Lung (tissue), 12 donors: Measurements from ENCODE around the gene TMEM151B. TPM values are rescaled to one million over a fixed set of nuclear protein-coding genes. Genes with fewer than 3 reads are reported as not detected.

Experiments
- ATAC-seq: fragments of 200-7000 bp; cut with Tn5 transposase; one replicate; pipeline ENCODE4 v1.9.1; 2020; ENCODE audit warnings: moderate number of reproducible peaks; ENCODE audit not compliant: insufficient read depth, low FRiP score
- DNase-seq, 3 donors: peaks; one replicate each; pipeline ENCODE4 v3.0.0-alpha.2; 2013 to 2017
- H3K27ac ChIP-seq, 2 donors: one replicate each; pipeline ENCODE4 v1.5.1; 2013; ENCODE audit warnings: mild to moderate bottlenecking in 2 of 2, moderate library complexity in 2 of 2, control low read depth in 1 of 2, inconsistent platforms in 1 of 2, low read depth in 1 of 2, low read length in 1 of 2
- H3K27me3 ChIP-seq, 3 donors: one replicate each; pipeline ENCODE4 v1.5.1; 2013; ENCODE audit warnings: low read length in 2 of 3; ENCODE audit not compliant: control insufficient read depth in 3 of 3, insufficient read depth in 3 of 3
- H3K36me3 ChIP-seq, 4 donors: one replicate each; pipeline ENCODE4 v1.5.1; 2013; ENCODE audit warnings: low read length in 4 of 4, mild to moderate bottlenecking in 1 of 4, moderate library complexity in 1 of 4; ENCODE audit not compliant: control insufficient read depth in 4 of 4, insufficient read depth in 4 of 4
- H3K4me1 ChIP-seq, 5 donors: one replicate each; pipeline ENCODE4 v1.5.1; 2013; ENCODE audit warnings: low read length in 5 of 5, mild to moderate bottlenecking in 2 of 5, moderate library complexity in 1 of 5; ENCODE audit not compliant: control insufficient read depth in 5 of 5, insufficient read depth in 5 of 5
- H3K4me3 ChIP-seq: one replicate; pipeline ENCODE4 v1.5.1; 2013; ENCODE audit warnings: mild to moderate bottlenecking, control low read depth, moderate library complexity
- H3K9ac ChIP-seq, 2 donors: one replicate each; pipeline ENCODE4 v1.5.1; 2013; ENCODE audit warnings: low read length in 2 of 2, control low read depth in 1 of 2; ENCODE audit not compliant: insufficient read depth in 1 of 2
- H3K9me3 ChIP-seq, 4 donors: one replicate each; pipeline ENCODE4 v1.5.1; 2013; ENCODE audit warnings: low read length in 3 of 4, mild to moderate bottlenecking in 1 of 4, moderate library complexity in 1 of 4; ENCODE audit not compliant: control insufficient read depth in 4 of 4, insufficient read depth in 3 of 4
- WGBS, 2 donors: extraction: QIAGEN DNeasy Blood & Tissue Kit; methylation state at CpG; one replicate each; pipeline ENCODE4 v1.1.7; 2013; 5-methylcytosine and 5-hydroxymethylcytosine counted together
- polyA plus RNA-seq, 2 donors: library from polyadenylated mRNA; stranded (reverse); fragments of 200-250 nt; gene quantifications; one replicate each; pipeline ENCODE4 v1.2.1, GENCODE V29; 2013
- total RNA-seq, 2 donors: library from RNA; depleted of rRNA in 1 of 2; stranded (reverse); fragments of >200 nt in 1 of 2; gene quantifications; one replicate each; pipeline ENCODE4 v1.2.1, GENCODE V29; 2014 to 2021
- TF ChIP-seq, protein P1 (sequence below): IDR thresholded peaks from 2 replicates; pipeline ENCODE4 v1.5.1; 2012; ENCODE audit warnings: mild to moderate bottlenecking; ENCODE audit errors: control extremely low read depth, extremely low read depth
- donor health status: control.
- donor health status: control.
- donor health status: Bipolar disorder and iron deficiency.
- donor health status: healthy.
- donor health status: DM: yes; HTN: yes; CAD: no.

TMEM151B gene
- total and polyA plus RNA-seq, 4 donors: 0.02 to 0.21 (median 0.08) TPM

DNA sequence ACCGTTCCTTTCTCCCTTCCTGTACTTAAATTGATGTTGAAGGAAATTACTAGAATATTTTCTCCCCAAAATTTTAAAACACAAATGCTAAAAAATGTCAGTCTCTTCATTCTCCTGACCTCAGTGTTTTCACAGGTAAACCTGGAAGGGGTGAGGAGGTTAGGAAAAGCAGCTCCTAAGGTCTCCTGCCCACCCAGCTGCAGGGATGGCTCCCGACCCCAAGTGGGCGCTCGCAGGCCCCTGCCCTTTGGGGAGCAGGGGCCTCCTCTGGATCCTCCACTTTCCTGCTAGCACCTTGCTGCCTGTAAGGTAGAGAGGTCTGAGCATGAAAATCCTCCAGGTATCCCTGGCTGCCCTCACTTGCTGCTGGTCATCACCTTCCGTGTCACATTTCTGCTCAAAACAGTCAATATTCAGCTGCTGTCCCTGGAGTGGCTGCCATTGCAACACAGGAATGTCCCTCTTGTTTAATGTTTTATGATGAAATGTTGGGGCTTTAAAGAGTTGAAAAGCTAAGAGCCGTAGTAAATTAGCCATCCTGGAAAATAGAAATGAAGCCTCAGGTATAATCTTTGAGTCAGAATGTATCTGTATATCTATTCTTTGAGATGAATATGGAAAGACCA, 34.2 kb upstream of the TMEM151B start:
- Histone ChIP-seq H3K36me3 (peaks cover 0 to 12% (median 0%) of the 10 kb centered on the region in 4 donors), H3K4me1 (peaks cover 0 to 20% (median 7%) of the 10 kb centered on the region in 5 donors), H3K27me3 (no peaks in the 10 kb centered on the region), H3K9ac (no peak overlapping the region), H3K27ac (no peak overlapping the region), H3K9me3 (no peaks in the 10 kb centered on the region), H3K4me3 (no peak overlapping the region)
- ATAC-seq (no peak), DNase-seq (no peak)
- WGBS, 2 donors: 69 to 77% methylated on average over 6 of the region's 6 CpGs
- TF ChIP-seq, protein P1, sequence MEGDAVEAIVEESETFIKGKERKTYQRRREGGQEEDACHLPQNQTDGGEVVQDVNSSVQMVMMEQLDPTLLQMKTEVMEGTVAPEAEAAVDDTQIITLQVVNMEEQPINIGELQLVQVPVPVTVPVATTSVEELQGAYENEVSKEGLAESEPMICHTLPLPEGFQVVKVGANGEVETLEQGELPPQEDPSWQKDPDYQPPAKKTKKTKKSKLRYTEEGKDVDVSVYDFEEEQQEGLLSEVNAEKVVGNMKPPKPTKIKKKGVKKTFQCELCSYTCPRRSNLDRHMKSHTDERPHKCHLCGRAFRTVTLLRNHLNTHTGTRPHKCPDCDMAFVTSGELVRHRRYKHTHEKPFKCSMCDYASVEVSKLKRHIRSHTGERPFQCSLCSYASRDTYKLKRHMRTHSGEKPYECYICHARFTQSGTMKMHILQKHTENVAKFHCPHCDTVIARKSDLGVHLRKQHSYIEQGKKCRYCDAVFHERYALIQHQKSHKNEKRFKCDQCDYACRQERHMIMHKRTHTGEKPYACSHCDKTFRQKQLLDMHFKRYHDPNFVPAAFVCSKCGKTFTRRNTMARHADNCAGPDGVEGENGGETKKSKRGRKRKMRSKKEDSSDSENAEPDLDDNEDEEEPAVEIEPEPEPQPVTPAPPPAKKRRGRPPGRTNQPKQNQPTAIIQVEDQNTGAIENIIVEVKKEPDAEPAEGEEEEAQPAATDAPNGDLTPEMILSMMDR: no peak

DNA sequence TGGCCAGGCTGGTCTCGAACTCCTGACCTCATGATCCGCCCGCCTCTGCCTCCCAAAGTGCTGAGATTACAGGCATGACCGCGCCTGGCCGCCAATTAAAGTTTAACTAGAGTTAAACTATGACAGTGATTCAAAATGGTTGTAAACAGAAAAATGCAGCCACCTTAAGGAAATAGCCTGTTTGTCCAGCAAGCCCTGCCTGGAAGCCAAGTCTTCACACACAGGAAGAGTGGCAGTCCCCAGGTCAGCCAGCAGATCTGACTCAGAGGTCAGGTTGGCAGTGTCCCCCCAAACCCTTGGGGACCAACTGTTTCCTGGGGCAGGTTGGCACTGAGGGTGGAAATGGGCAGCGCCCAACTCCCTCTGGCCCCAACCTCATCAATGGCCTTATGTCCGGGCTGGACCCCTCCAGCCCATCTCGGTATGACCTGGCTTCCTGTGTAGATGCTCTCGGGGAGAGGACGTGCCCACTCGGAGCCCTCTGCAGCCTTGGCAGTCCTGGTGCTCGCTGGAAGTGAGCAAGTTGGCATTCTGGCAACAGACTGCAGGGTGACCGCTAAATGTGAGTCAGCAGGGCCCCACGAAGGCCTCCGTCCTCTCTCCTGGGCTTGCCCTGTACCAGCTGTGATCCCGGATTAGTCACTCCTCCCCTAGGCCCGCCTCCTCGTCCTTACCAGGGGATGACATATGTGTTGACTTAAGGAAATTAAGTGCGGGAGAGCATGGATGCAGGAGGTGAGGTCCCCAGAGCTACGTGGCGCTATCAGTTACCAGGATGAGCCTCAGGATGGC, 33.0 kb upstream of the TMEM151B start:
- Histone ChIP-seq H3K9me3 (no peaks in the 10 kb centered on the region), H3K27me3 (no peaks in the 10 kb centered on the region), H3K4me3 (peak overlapping the region; percentile 58), H3K4me1 (peaks cover 0 to 20% (median 7%) of the 10 kb centered on the region in 5 donors), H3K27ac (peak overlapping the region; percentile 95 to 96), H3K36me3 (peaks cover 0 to 4% (median 0%) of the 10 kb centered on the region in 4 donors), H3K9ac (peak overlapping the region; percentile 31 to 84)
- DNase-seq: peak; percentile 83 to 87 (median 84)
- TF ChIP-seq, protein P1: no peak
- WGBS, 2 donors: 30 to 36% methylated on average over 22 of the region's 22 CpGs
- peak; percentile 93 for ATAC-seq

DNA sequence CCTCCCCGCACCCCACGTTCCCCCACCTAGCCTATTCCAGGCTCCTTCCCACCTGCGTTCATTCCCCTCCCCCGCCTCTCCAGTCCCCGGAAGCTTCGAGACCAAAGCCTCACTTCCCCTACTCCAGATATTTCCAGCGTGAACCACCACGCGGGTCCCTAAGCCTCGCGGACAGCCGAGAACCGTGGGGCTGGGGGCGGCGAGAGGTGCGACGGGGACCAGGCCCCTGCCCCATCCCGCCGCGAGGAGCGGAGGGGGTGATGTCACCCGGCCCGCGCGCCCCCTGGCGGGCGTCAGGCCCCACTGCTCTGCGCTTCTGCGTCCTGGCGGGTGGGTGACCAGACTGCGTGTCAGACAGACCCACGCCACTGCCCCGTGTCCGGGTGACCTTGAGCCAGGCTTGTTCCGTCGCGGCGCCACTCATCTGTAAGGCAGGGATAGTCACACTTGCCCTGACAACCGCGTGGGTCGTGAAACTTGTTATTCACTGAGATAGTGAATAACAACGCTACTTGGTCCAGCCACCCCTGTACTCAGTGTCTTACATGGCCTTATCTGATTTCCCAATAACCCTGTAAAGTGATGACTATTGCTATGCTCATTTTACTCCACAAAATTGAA, 32.3 kb upstream of the TMEM151B start:
- Histone ChIP-seq H3K4me3 (peak overlapping the region; percentile 58), H3K9me3 (no peaks in the 10 kb centered on the region), H3K4me1 (peaks cover 0 to 20% (median 7%) of the 10 kb centered on the region in 5 donors), H3K27ac (peak overlapping the region; percentile 95 to 96), H3K9ac (peak overlapping the region; percentile 31 to 84), H3K27me3 (no peaks in the 10 kb centered on the region), H3K36me3 (no peaks in the 10 kb centered on the region)
- ATAC-seq: peak; percentile 89
- TF ChIP-seq, protein P1: peak; percentile 79
- 2% methylated on average over 41 to 42 of the region's 42 CpGs for WGBS, 2 donors
- DNase-seq: peak; percentile 77 to 84 (median 79)
